Mesendoderm (in vitro differentiated cells): ENCODE data around the gene TCERG1L.
A peak's percentile ranks its signal among the peaks of the same experiment; 100 is the strongest.

Source experiments
- DNase-seq: peaks from one replicate; pipeline ENCODE4 v3.0.0; 2013
- H2AK5ac ChIP-seq: 2 replicates; pipeline ENCODE4 v1.6.1; 2013; ENCODE audit warnings: low read length, inconsistent platforms
- H2BK120ac ChIP-seq: 2 replicates; pipeline ENCODE4 v1.6.1; 2013; ENCODE audit warnings: low read depth, mild to moderate bottlenecking, low read length, moderate library complexity, mixed read lengths
- H2BK15ac ChIP-seq: replicated peaks from 2 replicates; pipeline ENCODE4 v1.6.1; 2013; ENCODE audit warnings: low read depth, mild to moderate bottlenecking, moderate library complexity
- H2BK5ac ChIP-seq: 2 replicates; pipeline ENCODE4 v1.6.1; 2013; ENCODE audit warnings: low read length, inconsistent platforms
- H3K18ac ChIP-seq: 2 replicates; pipeline ENCODE4 v1.6.1; 2013; ENCODE audit warnings: mild to moderate bottlenecking, low read length, mixed read lengths
- H3K23ac ChIP-seq: one replicate; pipeline ENCODE4 v1.6.1; 2013; ENCODE audit warnings: low read length
- H3K27ac ChIP-seq: 2 replicates; pipeline ENCODE4 v1.5.1; 2013; ENCODE audit warnings: low read depth, mild to moderate bottlenecking, inconsistent platforms, low read length, moderate library complexity
- H3K27me3 ChIP-seq: 2 replicates; pipeline ENCODE4 v1.6.1; 2013; ENCODE audit warnings: low read length, control low read depth, mild to moderate bottlenecking, inconsistent platforms; ENCODE audit not compliant: insufficient read depth, poor library complexity
- H3K36me3 ChIP-seq: 2 replicates; pipeline ENCODE4 v1.6.1; 2013; ENCODE audit warnings: low read length, inconsistent platforms; ENCODE audit not compliant: control insufficient read depth, insufficient read depth
- H3K4ac ChIP-seq: one replicate; pipeline ENCODE4 v1.6.1; 2013; ENCODE audit warnings: low read depth, mild to moderate bottlenecking, low read length, moderate library complexity
- H3K4me1 ChIP-seq: 2 replicates; pipeline ENCODE4 v1.6.1; 2013; ENCODE audit warnings: low read depth, low read length, inconsistent platforms; ENCODE audit not compliant: control insufficient read depth
- H3K4me2 ChIP-seq: 2 replicates; pipeline ENCODE4 v1.6.1; 2013; ENCODE audit warnings: low read length
- H3K4me3 ChIP-seq: 2 replicates; pipeline ENCODE4 v1.5.1; 2013; ENCODE audit warnings: mild to moderate bottlenecking, low read length
- H3K56ac ChIP-seq: one replicate; pipeline ENCODE4 v1.6.1; 2013; ENCODE audit warnings: low read length
- H3K79me1 ChIP-seq: 2 replicates; pipeline ENCODE4 v1.6.1; 2013; ENCODE audit warnings: low read length, inconsistent platforms
- H3K79me2 ChIP-seq: 2 replicates; pipeline ENCODE4 v1.6.1; 2013; ENCODE audit warnings: mild to moderate bottlenecking, low read length; ENCODE audit not compliant: control insufficient read depth, insufficient read depth
- H3K9ac ChIP-seq: 2 replicates; pipeline ENCODE4 v1.6.1; 2013; ENCODE audit warnings: low read length, inconsistent platforms
- H4K5ac ChIP-seq: one replicate; pipeline ENCODE4 v1.6.1; 2013; ENCODE audit warnings: low read length
- H4K8ac ChIP-seq: one replicate; pipeline ENCODE4 v1.6.1; 2013; ENCODE audit warnings: low read depth, mild to moderate bottlenecking, control low read depth, low read length, moderate library complexity
- WGBS: extraction: QIAGEN DNeasy Blood & Tissue Kit; methylation state at CpG from one replicate; pipeline ENCODE4 v1.1.7; 2013; ENCODE audit warnings: low lambda C conversion rate, missing lambda C conversion rate; ENCODE audit not compliant: insufficient coverage; ENCODE audit errors: extremely low coverage; 5-methylcytosine and 5-hydroxymethylcytosine counted together

Gene TCERG1L

GRCh38 chr10:131273476-131273875 lies 38.0 kb downstream of the TCERG1L start:
- H3K79me1 ChIP-seq = no peaks in the 10 kb centered on the region
- H3K4me2 ChIP-seq = no peak overlapping the region
- H3K79me2 ChIP-seq = no peaks in the 10 kb centered on the region
- H2BK5ac ChIP-seq = no peak overlapping the region
- no peak overlapping the region for H2BK120ac ChIP-seq
- H3K4me1 ChIP-seq = peaks cover 5% of the 10 kb centered on the region
- H4K8ac ChIP-seq = no peak overlapping the region
- H3K27ac ChIP-seq = no peak overlapping the region
- H3K4ac ChIP-seq = no peak overlapping the region
- WGBS = no CpG with 5 or more reads among the region's 10 CpGs
- no peak overlapping the region for H3K23ac ChIP-seq
- no peak overlapping the region for H3K4me3 ChIP-seq
- H2AK5ac ChIP-seq = no peak overlapping the region
- H3K18ac ChIP-seq = no peak overlapping the region
- no peak overlapping the region for H3K56ac ChIP-seq
- no peak overlapping the region for H4K5ac ChIP-seq
- no peak overlapping the region for H3K9ac ChIP-seq
- no peak overlapping the region for H2BK15ac ChIP-seq
- no peaks in the 10 kb centered on the region for H3K36me3 ChIP-seq
- no peak for DNase-seq
- no peaks in the 10 kb centered on the region for H3K27me3 ChIP-seq

DNA sequence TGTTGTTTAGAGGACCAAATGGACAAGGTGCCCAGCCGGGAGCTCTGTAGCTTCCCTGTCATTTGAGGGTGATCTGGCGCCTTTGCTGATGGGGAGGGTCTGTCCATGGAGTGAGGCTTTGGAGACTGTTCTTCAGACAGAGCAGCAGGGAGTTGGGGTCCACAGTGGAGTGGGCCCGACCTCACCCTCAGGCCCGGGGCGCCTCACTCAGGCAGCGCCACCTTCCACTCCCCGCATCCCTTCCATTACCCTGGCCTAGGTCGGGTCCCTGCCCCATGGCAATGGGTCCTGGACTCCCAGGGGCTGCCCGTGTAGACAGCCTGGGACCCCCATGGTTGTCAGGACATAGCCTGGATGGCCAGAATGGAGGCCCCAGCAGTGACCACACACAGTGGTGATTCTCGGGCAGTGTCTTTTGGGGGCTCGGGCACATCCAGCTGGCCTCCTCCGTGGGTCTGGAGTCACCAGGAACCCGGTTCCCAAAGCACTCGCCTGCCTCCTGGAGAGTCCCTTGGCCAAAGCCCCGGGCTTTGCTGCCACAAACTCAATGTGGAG lies 38.5 kb downstream of the TCERG1L start:
- no peak overlapping the region for H4K5ac ChIP-seq
- H3K4ac ChIP-seq = no peak overlapping the region
- peak overlapping the region; percentile 25 for H3K56ac ChIP-seq
- no peak overlapping the region for H2AK5ac ChIP-seq
- H3K23ac ChIP-seq = no peak overlapping the region
- H3K4me1 ChIP-seq = peaks cover 5% of the 10 kb centered on the region
- no peak overlapping the region for H2BK120ac ChIP-seq
- WGBS = no CpG with 5 or more reads among the region's 15 CpGs
- H3K4me2 ChIP-seq = no peak overlapping the region
- no peaks in the 10 kb centered on the region for H3K36me3 ChIP-seq
- no peak overlapping the region for H3K27ac ChIP-seq
- no peak overlapping the region for H3K4me3 ChIP-seq
- no peaks in the 10 kb centered on the region for H3K79me1 ChIP-seq
- no peak overlapping the region for H3K9ac ChIP-seq
- no peak overlapping the region for H2BK15ac ChIP-seq
- H4K8ac ChIP-seq = no peak overlapping the region
- H3K27me3 ChIP-seq = no peaks in the 10 kb centered on the region
- H3K18ac ChIP-seq = no peak overlapping the region
- H2BK5ac ChIP-seq = no peak overlapping the region
- H3K79me2 ChIP-seq = no peaks in the 10 kb centered on the region
- DNase-seq = no peak

- Histone ChIP-seq H3K79me1 (no peaks in the 10 kb centered on the region), H2BK5ac (no peak overlapping the region), H2BK120ac (no peak overlapping the region), H3K4me3 (no peak overlapping the region), H2BK15ac (no peak overlapping the region), H3K4me2 (no peak overlapping the region), H3K9ac (no peak overlapping the region), H3K23ac (no peak overlapping the region), H2AK5ac (no peak overlapping the region), H4K5ac (no peak overlapping the region), H3K4ac (no peak overlapping the region), H3K27me3 (no peaks in the 10 kb centered on the region), H3K36me3 (no peaks in the 10 kb centered on the region), H3K56ac (no peak overlapping the region), H3K27ac (no peak overlapping the region), H4K8ac (no peak overlapping the region), H3K79me2 (no peaks in the 10 kb centered on the region), H3K4me1 (peaks cover 5% of the 10 kb centered on the region), H3K18ac (no peak overlapping the region)
- DNase-seq = no peak
- WGBS = no CpG with 5 or more reads among the region's 12 CpGs
Measured at GRCh38 chr10:131271966-131272365, 39.6 kb downstream of the TCERG1L start.

GRCh38 chr10:131271195-131271880 lies 40.2 kb downstream of the TCERG1L start:
- DNase-seq = no peak
- no CpG with 5 or more reads among the region's 13 CpGs for WGBS
- H3K23ac ChIP-seq = no peak overlapping the region

DNA sequence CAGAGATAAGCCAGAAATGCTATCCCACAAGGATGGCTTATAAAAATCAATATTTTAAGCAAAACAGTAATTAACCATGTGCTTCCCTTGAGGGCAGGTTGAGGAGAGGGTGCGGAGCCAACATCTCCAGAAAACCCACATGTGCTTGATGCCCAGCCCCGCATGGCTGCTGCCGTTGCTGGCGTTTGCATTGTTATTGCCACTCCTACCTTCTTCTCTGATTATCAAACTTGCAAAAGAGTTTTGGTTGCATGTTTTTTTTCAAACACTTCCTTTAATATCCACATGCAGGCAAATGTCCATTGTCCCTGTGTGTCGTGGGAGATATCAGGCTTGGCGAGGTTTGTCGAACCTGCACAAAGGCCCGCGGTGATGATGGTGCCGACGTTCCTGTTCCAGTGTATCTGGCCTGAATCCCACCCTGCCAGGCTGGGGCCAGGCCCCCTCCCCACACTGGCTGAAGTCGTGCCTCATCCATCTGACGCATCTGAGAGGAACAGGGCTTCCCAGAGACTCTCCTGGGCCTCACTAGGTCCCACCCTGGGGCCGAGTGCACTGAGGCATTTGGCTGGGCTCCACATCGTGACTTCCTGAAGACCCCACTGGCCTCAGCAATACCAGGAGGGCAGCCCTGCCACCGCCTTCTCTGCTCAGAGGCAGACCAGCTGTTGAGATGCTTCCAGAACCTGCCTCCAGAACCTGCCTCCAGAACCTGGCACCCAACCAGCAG lies 40.9 kb downstream of the TCERG1L start:
- Histone ChIP-seq H3K36me3 (no peaks in the 10 kb centered on the region), H2AK5ac (no peak overlapping the region), H2BK15ac (no peak overlapping the region), H4K8ac (no peak overlapping the region), H3K27ac (no peak overlapping the region), H3K27me3 (no peaks in the 10 kb centered on the region), H3K23ac (no peak overlapping the region), H3K9ac (no peak overlapping the region), H4K5ac (no peak overlapping the region), H3K4ac (no peak overlapping the region), H2BK5ac (no peak overlapping the region), H3K4me2 (no peak overlapping the region), H3K18ac (no peak overlapping the region), H2BK120ac (no peak overlapping the region), H3K56ac (no peak overlapping the region), H3K79me2 (no peaks in the 10 kb centered on the region), H3K79me1 (no peaks in the 10 kb centered on the region), H3K4me3 (no peak overlapping the region), H3K4me1 (peaks cover 5% of the 10 kb centered on the region)
- no CpG with 5 or more reads among the region's 16 CpGs for WGBS
- no peak for DNase-seq

More at GRCh38 chr10:131271195-131271880, 40.2 kb downstream of the TCERG1L start:
- Histone ChIP-seq H3K36me3 (no peaks in the 10 kb centered on the region), H2BK5ac (no peak overlapping the region), H3K4me1 (peaks cover 5% of the 10 kb centered on the region), H3K4me3 (no peak overlapping the region), H4K5ac (no peak overlapping the region), H2BK120ac (no peak overlapping the region), H3K56ac (no peak overlapping the region), H3K4me2 (no peak overlapping the region), H2BK15ac (no peak overlapping the region), H3K79me1 (no peaks in the 10 kb centered on the region), H2AK5ac (no peak overlapping the region), H3K27me3 (no peaks in the 10 kb centered on the region), H3K4ac (no peak overlapping the region), H3K79me2 (no peaks in the 10 kb centered on the region), H3K18ac (no peak overlapping the region), H3K9ac (no peak overlapping the region), H3K27ac (no peak overlapping the region), H4K8ac (no peak overlapping the region)
